Transverse colon (tissue), 4 donors: ENCODE results near the gene HK1.

Experiments used
- EP300 ChIP-seq: sonication (generic); formaldehyde crosslinking; IDR thresholded peaks from one replicate; pipeline ENCODE4 v1.6.1; 2017; ENCODE audit warnings: antibody characterized with exemption, low read depth
- POLR2A ChIP-seq: fragments of 450-650 bp; IDR thresholded peaks from one replicate; pipeline ENCODE4 v1.6.1; 2016; ENCODE audit warnings: antibody characterized with exemption, mild to moderate bottlenecking, moderate library complexity
- POLR2AphosphoS5 ChIP-seq, 3 donors: sonication (generic); formaldehyde crosslinking; IDR thresholded peaks; one replicate each; pipeline ENCODE4 v1.6.1; 2016; ENCODE audit warnings: antibody characterized with exemption in 3 of 3
- TF ChIP-seq, protein P1 (sequence below), 5 experiments: fragments of 200-600 bp in 3 of 5; fragments of 450-650 bp in 2 of 5; sonication (generic) in 3 of 5; IDR thresholded peaks; 1 replicate in 2 of 5; 2 replicates in 3 of 5; pipeline ENCODE4 v1.5.1; 2016 to 2017; ENCODE audit warnings: antibody characterized with exemption in 5 of 5, inconsistent platforms in 3 of 5, mild to moderate bottlenecking in 2 of 5, moderate library complexity in 1 of 5

DNA sequence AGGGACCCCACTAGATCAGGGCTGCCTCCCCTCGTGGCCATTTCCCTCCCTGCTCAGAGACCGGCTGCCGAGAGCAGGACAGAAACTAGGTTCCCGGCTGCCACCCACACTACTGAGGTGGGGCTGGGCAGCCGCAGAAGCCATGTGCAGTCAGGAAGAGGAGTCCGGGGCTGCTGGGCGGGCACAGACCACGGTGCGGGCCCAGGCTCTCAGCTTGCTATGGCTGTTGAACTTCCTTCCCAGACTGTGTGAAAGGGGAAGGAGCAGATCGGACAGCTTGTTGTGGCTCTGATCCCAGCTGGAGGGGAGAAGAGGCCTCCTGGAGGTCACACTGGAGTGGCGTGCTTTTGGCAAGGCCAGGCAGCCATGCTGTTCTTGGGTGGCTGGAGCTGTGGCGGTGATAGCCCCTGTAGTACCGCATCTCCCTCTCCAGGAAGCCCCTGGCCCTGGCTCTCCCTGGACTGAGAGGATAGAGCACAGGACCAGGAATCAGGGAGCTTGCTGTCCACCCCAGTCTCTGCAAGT lies 56.8 kb downstream of the HK1 start:
- TF ChIP-seq POLR2AphosphoS5 (IDR thresholded peaks at IDR 0.05) (no peak), POLR2A (no peak), EP300 (no peak)
- TF ChIP-seq, protein P1, sequence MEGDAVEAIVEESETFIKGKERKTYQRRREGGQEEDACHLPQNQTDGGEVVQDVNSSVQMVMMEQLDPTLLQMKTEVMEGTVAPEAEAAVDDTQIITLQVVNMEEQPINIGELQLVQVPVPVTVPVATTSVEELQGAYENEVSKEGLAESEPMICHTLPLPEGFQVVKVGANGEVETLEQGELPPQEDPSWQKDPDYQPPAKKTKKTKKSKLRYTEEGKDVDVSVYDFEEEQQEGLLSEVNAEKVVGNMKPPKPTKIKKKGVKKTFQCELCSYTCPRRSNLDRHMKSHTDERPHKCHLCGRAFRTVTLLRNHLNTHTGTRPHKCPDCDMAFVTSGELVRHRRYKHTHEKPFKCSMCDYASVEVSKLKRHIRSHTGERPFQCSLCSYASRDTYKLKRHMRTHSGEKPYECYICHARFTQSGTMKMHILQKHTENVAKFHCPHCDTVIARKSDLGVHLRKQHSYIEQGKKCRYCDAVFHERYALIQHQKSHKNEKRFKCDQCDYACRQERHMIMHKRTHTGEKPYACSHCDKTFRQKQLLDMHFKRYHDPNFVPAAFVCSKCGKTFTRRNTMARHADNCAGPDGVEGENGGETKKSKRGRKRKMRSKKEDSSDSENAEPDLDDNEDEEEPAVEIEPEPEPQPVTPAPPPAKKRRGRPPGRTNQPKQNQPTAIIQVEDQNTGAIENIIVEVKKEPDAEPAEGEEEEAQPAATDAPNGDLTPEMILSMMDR (IDR thresholded peaks at IDR 0.05) = no peak
